Activated naive CD8-positive, alpha-beta T cell treated with anti-CD3 and anti-CD28 coated beads for 36 hours (primary cell): ENCODE results near the gene FBXL17. TPM values are rescaled to one million over a fixed set of nuclear protein-coding genes. Genes with fewer than 3 reads are reported as not detected.

Experiments
- DNase-seq: peaks from one replicate; pipeline ENCODE4 v3.0.0; 2021
- H3K27ac Mint-ChIP-seq: one replicate; pipeline ENCODE4 v1.8.0; 2022; ENCODE audit warnings: mild to moderate bottlenecking, moderate library complexity, mixed read lengths
- H3K27me3 Mint-ChIP-seq: one replicate; pipeline ENCODE4 v1.8.0; 2022; ENCODE audit warnings: mild to moderate bottlenecking, mixed read lengths
- H3K36me3 Mint-ChIP-seq: one replicate; pipeline ENCODE4 v1.8.0; 2021; ENCODE audit warnings: mild to moderate bottlenecking, mixed read lengths
- H3K4me1 Mint-ChIP-seq: one replicate; pipeline ENCODE4 v1.8.0; 2021; ENCODE audit warnings: mixed read lengths
- H3K4me3 Mint-ChIP-seq: one replicate; pipeline ENCODE4 v1.8.0; 2022; ENCODE audit warnings: mild to moderate bottlenecking, moderate library complexity, mixed read lengths
- H3K9me3 Mint-ChIP-seq: one replicate; pipeline ENCODE4 v1.8.0; 2022; ENCODE audit warnings: mixed read lengths
- total RNA-seq, 2 experiments: library from RNA; stranded (reverse); gene quantifications; one replicate each; pipeline ENCODE4 v1.2.3, GENCODE V29; 2021

Gene FBXL17
- total RNA-seq, 2 experiments from 2014 or later: 3.6 to 4.5 TPM

- Mint-ChIP-seq H3K27ac (no peak overlapping the region), H3K36me3 (peaks cover 1% of the 10 kb centered on the region), H3K9me3 (no peaks in the 10 kb centered on the region), H3K4me3 (no peak overlapping the region), H3K4me1 (peaks cover 13% of the 10 kb centered on the region), H3K27me3 (no peaks in the 10 kb centered on the region)
- DNase-seq: no peak
Observed at GRCh38 chr5:107982703-107983425, 399.0 kb downstream of the FBXL17 start.

- H3K27me3 Mint-ChIP-seq: no peaks in the 10 kb centered on the region
Observed at GRCh38 chr5:107980923-107981692, 400.8 kb downstream of the FBXL17 start.

GRCh38 chr5:107979900-107980299, 402.0 kb downstream of the FBXL17 start:
- Mint-ChIP-seq H3K27me3 (no peaks in the 10 kb centered on the region), H3K9me3 (no peaks in the 10 kb centered on the region), H3K36me3 (peaks cover 1% of the 10 kb centered on the region), H3K27ac (no peak overlapping the region), H3K4me3 (no peak overlapping the region), H3K4me1 (peaks cover 12% of the 10 kb centered on the region)
- no peak for DNase-seq

More at GRCh38 chr5:107980923-107981692, 400.8 kb downstream of the FBXL17 start:
- Mint-ChIP-seq H3K36me3 (peaks cover 1% of the 10 kb centered on the region), H3K4me3 (no peak overlapping the region), H3K4me1 (peaks cover 12% of the 10 kb centered on the region), H3K27ac (no peak overlapping the region), H3K9me3 (no peaks in the 10 kb centered on the region)
- no peak for DNase-seq

- DNase-seq: no peak
- Mint-ChIP-seq H3K27ac (no peak overlapping the region), H3K4me1 (peaks cover 12% of the 10 kb centered on the region), H3K4me3 (no peak overlapping the region), H3K36me3 (no peaks in the 10 kb centered on the region), H3K9me3 (no peaks in the 10 kb centered on the region), H3K27me3 (no peaks in the 10 kb centered on the region)
Observed at GRCh38 chr5:107979291-107979690, 402.6 kb downstream of the FBXL17 start.

GRCh38 chr5:107977550-107978071, 404.3 kb downstream of the FBXL17 start:
- DNase-seq: no peak
- H3K9me3 Mint-ChIP-seq: no peaks in the 10 kb centered on the region
- H3K27ac Mint-ChIP-seq: no peak overlapping the region
- no peak overlapping the region for H3K4me3 Mint-ChIP-seq
- peaks cover 10% of the 10 kb centered on the region for H3K4me1 Mint-ChIP-seq
- no peaks in the 10 kb centered on the region for H3K27me3 Mint-ChIP-seq
- H3K36me3 Mint-ChIP-seq: no peaks in the 10 kb centered on the region

- Mint-ChIP-seq H3K4me1 (peaks cover 6% of the 10 kb centered on the region), H3K27me3 (no peaks in the 10 kb centered on the region), H3K9me3 (no peaks in the 10 kb centered on the region), H3K4me3 (no peak overlapping the region), H3K27ac (no peak overlapping the region), H3K36me3 (peaks cover 2% of the 10 kb centered on the region)
- DNase-seq: no peak
Observed at GRCh38 chr5:107975568-107975967, 406.3 kb downstream of the FBXL17 start.

DNA sequence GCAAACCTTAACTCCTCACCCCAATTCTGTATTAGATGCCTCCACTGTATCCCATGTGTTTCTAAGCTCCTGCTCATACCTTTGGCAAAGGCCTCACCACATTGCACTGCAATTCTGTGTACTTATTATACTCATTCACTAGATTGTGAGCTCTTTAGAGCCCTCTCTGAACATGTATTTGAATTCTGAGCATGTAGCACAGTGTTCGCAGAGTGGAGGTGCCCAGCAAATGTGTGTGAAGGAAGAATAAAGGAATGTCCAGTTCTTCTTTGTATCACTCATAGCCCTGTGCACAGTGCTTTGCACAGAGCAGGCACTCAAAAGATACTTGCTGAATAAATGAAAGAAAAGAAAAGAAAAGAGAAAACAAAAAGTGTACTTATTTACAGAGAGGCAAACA, 410.1 kb downstream of the FBXL17 start:
- H3K27ac Mint-ChIP-seq: no peak overlapping the region
- no peaks in the 10 kb centered on the region for H3K4me1 Mint-ChIP-seq
- H3K4me3 Mint-ChIP-seq: no peak overlapping the region
- H3K27me3 Mint-ChIP-seq: no peaks in the 10 kb centered on the region
- H3K9me3 Mint-ChIP-seq: no peaks in the 10 kb centered on the region
- no peak for DNase-seq
- H3K36me3 Mint-ChIP-seq: peaks cover 2% of the 10 kb centered on the region

DNA sequence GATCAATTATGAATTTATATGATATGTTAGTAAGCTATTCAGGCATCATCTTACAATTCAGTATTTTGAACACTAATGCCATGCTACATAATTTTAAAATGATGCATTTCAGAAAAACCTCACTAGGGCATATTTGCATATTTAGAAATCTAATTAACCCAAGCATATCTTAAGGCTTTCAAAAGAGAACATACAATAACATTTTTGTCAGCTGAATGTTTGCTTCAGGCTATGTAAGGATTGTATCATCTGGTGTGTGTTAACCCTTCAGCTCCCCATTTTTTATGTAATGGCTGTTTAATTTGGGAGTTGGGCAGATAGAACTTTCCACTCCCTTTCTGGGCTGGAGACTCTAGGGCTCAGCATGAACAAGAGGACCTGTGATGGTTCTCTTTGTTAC, 412.1 kb downstream of the FBXL17 start:
- Mint-ChIP-seq H3K27ac (no peak overlapping the region), H3K4me1 (no peaks in the 10 kb centered on the region), H3K36me3 (peaks cover 2% of the 10 kb centered on the region), H3K4me3 (no peak overlapping the region), H3K9me3 (no peaks in the 10 kb centered on the region), H3K27me3 (no peaks in the 10 kb centered on the region)
- DNase-seq: no peak

DNA sequence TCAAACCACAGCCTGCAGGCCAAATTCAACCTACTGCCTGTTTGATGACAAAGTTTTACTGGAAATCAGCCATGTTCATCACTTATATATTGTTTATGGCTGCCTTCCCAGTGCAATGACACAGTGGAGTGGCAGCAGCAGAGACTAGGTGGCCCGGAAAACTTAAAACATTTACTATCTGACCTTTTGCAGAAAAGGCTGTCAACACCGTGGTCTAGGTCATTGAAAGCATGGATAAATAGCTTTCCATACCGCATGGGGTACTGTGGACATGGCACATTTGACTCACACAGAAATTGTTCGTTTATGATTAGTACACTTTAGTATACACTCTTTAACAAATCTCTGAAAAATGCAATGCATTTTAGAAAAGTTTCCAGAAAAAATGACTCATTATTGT, 412.9 kb downstream of the FBXL17 start:
- no peak overlapping the region for H3K4me3 Mint-ChIP-seq
- no peaks in the 10 kb centered on the region for H3K9me3 Mint-ChIP-seq
- DNase-seq: no peak
- H3K27ac Mint-ChIP-seq: no peak overlapping the region
- no peaks in the 10 kb centered on the region for H3K27me3 Mint-ChIP-seq
- H3K36me3 Mint-ChIP-seq: peaks cover 2% of the 10 kb centered on the region
- no peaks in the 10 kb centered on the region for H3K4me1 Mint-ChIP-seq

DNA sequence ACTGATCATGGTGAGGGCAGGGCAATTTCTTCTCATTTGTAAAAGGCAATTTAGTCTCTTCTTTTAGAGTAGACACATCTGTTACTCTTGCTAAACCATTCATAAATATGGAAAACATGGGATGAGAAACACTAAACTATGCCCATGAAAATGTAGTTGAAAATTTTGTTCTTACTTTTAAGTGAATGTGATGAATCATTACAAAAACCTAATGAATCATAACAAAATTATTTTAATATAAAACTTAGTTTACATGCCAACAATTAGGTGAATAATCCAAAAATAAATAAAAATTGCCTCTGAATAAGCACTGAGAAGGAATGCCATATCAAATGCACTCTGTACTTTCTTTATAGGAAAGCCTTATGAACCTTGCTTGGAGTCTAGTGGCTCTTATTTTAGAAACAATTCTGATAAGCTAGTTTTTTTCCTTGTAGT, 413.5 kb downstream of the FBXL17 start:
- no peak overlapping the region for H3K4me3 Mint-ChIP-seq
- DNase-seq: no peak
- H3K9me3 Mint-ChIP-seq: no peaks in the 10 kb centered on the region

GRCh38 chr5:107966201-107966600, 415.7 kb downstream of the FBXL17 start:
- H3K27ac Mint-ChIP-seq: no peak overlapping the region
- no peaks in the 10 kb centered on the region for H3K27me3 Mint-ChIP-seq
- DNase-seq: no peak
- no peaks in the 10 kb centered on the region for H3K4me1 Mint-ChIP-seq
- H3K4me3 Mint-ChIP-seq: no peak overlapping the region
- no peaks in the 10 kb centered on the region for H3K36me3 Mint-ChIP-seq
- H3K9me3 Mint-ChIP-seq: no peaks in the 10 kb centered on the region

More for the DNA sequence above, 413.5 kb downstream of the FBXL17 start:
- peaks cover 2% of the 10 kb centered on the region for H3K36me3 Mint-ChIP-seq
- no peaks in the 10 kb centered on the region for H3K27me3 Mint-ChIP-seq
- H3K4me1 Mint-ChIP-seq: no peaks in the 10 kb centered on the region
- H3K27ac Mint-ChIP-seq: no peak overlapping the region

DNA sequence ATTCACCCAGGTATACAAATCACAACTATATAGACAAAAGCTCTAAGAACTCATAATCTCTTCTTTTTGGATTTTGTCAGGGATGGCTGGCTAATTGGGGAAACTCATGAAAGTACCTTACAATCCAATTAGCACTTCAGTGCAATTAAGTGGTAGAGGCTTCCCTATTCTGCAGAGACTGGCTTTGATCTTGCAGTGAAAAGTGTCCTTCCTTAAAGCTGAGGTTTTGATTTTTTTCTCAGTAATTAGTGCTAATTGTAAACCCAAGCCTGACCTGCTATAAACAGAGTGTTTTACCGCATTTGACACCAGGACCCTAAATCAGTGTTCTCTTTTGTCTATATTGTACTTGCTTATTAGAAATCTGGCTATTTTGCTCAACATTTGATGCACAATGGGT, 417.2 kb downstream of the FBXL17 start:
- Mint-ChIP-seq H3K27ac (no peak overlapping the region), H3K36me3 (peaks cover 3% of the 10 kb centered on the region), H3K27me3 (no peaks in the 10 kb centered on the region), H3K4me3 (no peak overlapping the region), H3K4me1 (peaks cover 5% of the 10 kb centered on the region), H3K9me3 (no peaks in the 10 kb centered on the region)
- DNase-seq: no peak

DNA sequence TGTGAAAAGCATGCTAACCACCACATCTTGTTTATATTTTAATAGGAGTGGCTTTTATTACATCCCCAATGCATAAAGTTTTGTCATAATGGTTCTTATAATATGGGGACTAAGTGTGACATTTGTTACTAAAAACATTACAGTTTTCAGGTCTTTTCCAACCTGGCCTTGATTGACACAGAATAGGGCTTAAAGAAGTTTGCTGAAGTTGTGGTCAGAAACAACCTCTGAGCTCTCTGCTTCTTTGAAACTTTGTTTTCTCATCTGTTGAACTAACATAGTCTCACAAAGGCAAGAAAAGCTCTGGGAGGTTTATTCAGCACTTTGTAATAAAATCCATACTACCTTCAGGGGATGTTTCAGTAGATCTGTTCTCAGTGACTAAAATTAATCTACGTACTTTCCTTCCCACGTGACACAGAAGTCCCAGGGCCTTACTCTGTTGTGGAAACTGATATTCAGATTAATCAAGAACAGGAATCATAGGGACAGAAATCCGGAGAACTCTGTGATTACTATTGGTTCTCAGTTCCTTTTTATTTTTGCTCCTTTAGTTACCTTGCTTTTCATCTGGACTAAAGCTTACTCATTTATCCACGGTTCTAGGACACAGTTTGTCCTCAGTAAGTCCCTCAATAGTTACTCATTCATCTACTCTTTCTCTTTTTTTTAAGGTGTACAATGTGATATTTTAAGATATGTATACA, 422.2 kb downstream of the FBXL17 start:
- Mint-ChIP-seq H3K36me3 (peaks cover 5% of the 10 kb centered on the region), H3K27ac (no peak overlapping the region), H3K27me3 (no peaks in the 10 kb centered on the region), H3K4me1 (peaks cover 31% of the 10 kb centered on the region), H3K4me3 (no peak overlapping the region), H3K9me3 (peaks cover 2% of the 10 kb centered on the region)
- no peak for DNase-seq

DNA sequence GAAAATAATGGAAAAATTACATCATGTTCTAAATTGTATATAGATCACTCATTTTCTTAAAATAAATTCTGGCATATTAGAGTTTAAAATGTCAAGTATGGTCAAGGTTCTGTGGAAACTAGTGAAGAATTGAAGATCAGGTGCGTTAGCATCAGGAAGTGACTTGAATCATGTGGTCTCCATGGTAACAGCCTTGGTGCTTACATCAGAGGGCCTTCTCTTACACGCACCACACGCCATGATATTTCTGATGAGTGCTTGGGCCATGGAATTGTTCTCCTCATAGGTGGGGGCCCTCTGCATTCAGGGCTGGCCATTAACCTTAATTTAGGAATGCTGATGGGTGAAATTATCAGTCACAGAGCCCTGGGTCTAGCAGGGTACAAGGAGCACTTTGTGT, 423.0 kb downstream of the FBXL17 start:
- Mint-ChIP-seq H3K9me3 (peaks cover 2% of the 10 kb centered on the region), H3K4me3 (no peak overlapping the region), H3K27ac (peak overlapping the region; percentile 93), H3K27me3 (no peaks in the 10 kb centered on the region), H3K36me3 (peaks cover 5% of the 10 kb centered on the region), H3K4me1 (peaks cover 34% of the 10 kb centered on the region)
- DNase-seq: peak; percentile 8

DNA sequence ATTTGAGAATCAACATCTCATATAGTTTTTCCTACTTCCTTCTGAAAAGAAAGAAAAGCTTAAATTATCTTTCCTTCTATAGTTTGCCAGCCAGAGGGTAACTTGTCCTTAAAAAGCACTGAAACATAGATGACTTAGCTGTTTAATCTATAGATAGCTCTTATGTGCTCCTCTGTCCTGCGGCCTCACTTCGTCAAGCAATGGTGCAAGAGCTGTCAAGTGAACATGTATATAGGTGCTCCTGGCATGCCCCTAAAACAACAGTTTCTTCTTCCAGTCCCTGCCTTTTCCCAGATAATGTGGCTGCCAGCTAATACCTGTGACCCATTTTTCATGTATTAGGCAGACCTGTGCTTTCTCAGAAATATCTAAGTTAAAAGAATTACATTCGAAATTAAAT, 423.5 kb downstream of the FBXL17 start:
- Mint-ChIP-seq H3K9me3 (peaks cover 2% of the 10 kb centered on the region), H3K27ac (peak overlapping the region; percentile 93), H3K4me1 (peaks cover 34% of the 10 kb centered on the region), H3K4me3 (no peak overlapping the region), H3K27me3 (no peaks in the 10 kb centered on the region), H3K36me3 (peaks cover 5% of the 10 kb centered on the region)
- no peak for DNase-seq
